NCI-H146 (cell line): ENCODE measurements around the gene UBR1.
"Not testable (repeated sequence)": the region's sequence is repeated elsewhere in the genome, so short reads cannot be mapped to it uniquely, and the experiment has no call there.

ENCODE experiments used
- DNase-seq: peaks from one replicate; lab custom pipeline; 2025; lab: John Stamatoyannopoulos, UW

Gene UBR1

GRCh38 chr15:42908538-42908937 lies 197.3 kb downstream of the UBR1 start:
- DNase-seq: no peak

GRCh38 chr15:42903388-42904324 lies 202.2 kb downstream of the UBR1 start:
- DNase-seq: no peak

GRCh38 chr15:42893911-42894310 lies 211.9 kb downstream of the UBR1 start:
- not testable (repeated sequence) for DNase-seq
